BLaER1 treated with 17β-estradiol and CSF1 and Interleukin-3, amounts not matched to agents 10 nM and 100 nM (cell line): ENCODE data around the gene DOCK10.
A peak's percentile ranks its signal among the peaks of the same experiment; 100 is the strongest.

Experiments used
- H3K27ac ChIP-seq, 11 experiments: shearing (Covaris generic); formaldehyde crosslinking; 2 replicates each; pipeline ENCODE4 v1.8.1; 2022
- H3K27me3 ChIP-seq, 11 experiments: shearing (Covaris generic); formaldehyde crosslinking; 2 replicates each; pipeline ENCODE4 v1.8.1; 2022
- H3K36me3 ChIP-seq, 11 experiments: shearing (Covaris generic); formaldehyde crosslinking; 2 replicates each; pipeline ENCODE4 v1.8.1; 2022
- H3K4me1 ChIP-seq, 10 experiments: shearing (Covaris generic); formaldehyde crosslinking; 2 replicates each; pipeline ENCODE4 v1.8.1; 2022
- H3K4me2 ChIP-seq, 11 experiments: shearing (Covaris generic); formaldehyde crosslinking; 2 replicates each; pipeline ENCODE4 v1.8.1; 2022
- H3K4me3 ChIP-seq, 10 experiments: shearing (Covaris generic); formaldehyde crosslinking; 2 replicates each; pipeline ENCODE4 v1.8.1; 2022
- H3K9ac ChIP-seq, 11 experiments: shearing (Covaris generic); formaldehyde crosslinking; 2 replicates each; pipeline ENCODE4 v1.8.1; 2022
- H3K9me3 ChIP-seq, 11 experiments: shearing (Covaris generic); formaldehyde crosslinking; replicated peaks in 1 of 11; 2 replicates each; pipeline ENCODE4 v1.8.1; 2022
- H4K20me1 ChIP-seq, 11 experiments: shearing (Covaris generic); formaldehyde crosslinking; 2 replicates each; pipeline ENCODE4 v1.8.1; 2022
- Cebpa-rat ChIP-seq, 11 experiments: shearing (Covaris generic); IDR thresholded peaks; 2 replicates each; pipeline ENCODE4 v1.8.1; 2022

The DOCK10 gene

GRCh38 chr2:224887141-224887540 lies 155.1 kb downstream of the DOCK10 start:
- peaks cover 0 to 17% (median 0%) of the 10 kb centered on the region in 11 experiments; a peak in 4 of 22 replicates for H4K20me1 ChIP-seq
- H3K4me1 ChIP-seq, result peaks cover 0 to 81% (median 13%) of the 10 kb centered on the region in 10 experiments; a peak in 12 of 20 replicates
- H3K4me2 ChIP-seq, result no peak overlapping the region
- H3K36me3 ChIP-seq, result peaks cover 42 to 100% (median 96%) of the 10 kb centered on the region in 11 experiments
- H3K9me3 ChIP-seq, result peaks cover 0 to 7% (median 0%) of the 10 kb centered on the region in 11 experiments; a peak in 4 of 22 replicates
- peak overlapping the region in 3 of 11 experiments; percentile 4 to 47 (median 24); a peak in 4 of 22 replicates for H3K27ac ChIP-seq
- H3K4me3 ChIP-seq, result no peak overlapping the region
- TF ChIP-seq Cebpa-rat (IDR thresholded peaks at IDR 0.05), result no peak
- no peak overlapping the region for H3K9ac ChIP-seq
- H3K27me3 ChIP-seq, result no peaks in the 10 kb centered on the region

GRCh38 chr2:224885836-224886547 lies 156.3 kb downstream of the DOCK10 start:
- H3K9ac ChIP-seq, result no peak overlapping the region
- H3K27ac ChIP-seq, result peak overlapping the region in 3 of 11 experiments; percentile 4 to 47 (median 24); a peak in 5 of 22 replicates
- no peaks in the 10 kb centered on the region for H3K9me3 ChIP-seq
- H3K4me2 ChIP-seq, result no peak overlapping the region; a peak in 2 of 22 replicates
- peaks cover 0 to 82% (median 12%) of the 10 kb centered on the region in 10 experiments; a peak in 12 of 20 replicates for H3K4me1 ChIP-seq
- no peak for TF ChIP-seq Cebpa-rat (IDR thresholded peaks at IDR 0.05)
- H3K4me3 ChIP-seq, result no peak overlapping the region
- peaks cover 0 to 17% (median 0%) of the 10 kb centered on the region in 11 experiments; a peak in 4 of 22 replicates for H4K20me1 ChIP-seq
- H3K27me3 ChIP-seq, result no peaks in the 10 kb centered on the region
- H3K36me3 ChIP-seq, result peaks cover 53 to 100% (median 97%) of the 10 kb centered on the region in 11 experiments

- no peaks in the 10 kb centered on the region for H3K27me3 ChIP-seq
- no peak overlapping the region for H3K9ac ChIP-seq
- H3K4me2 ChIP-seq, result no peak overlapping the region
- no peak for TF ChIP-seq Cebpa-rat (IDR thresholded peaks at IDR 0.05)
- H3K4me3 ChIP-seq, result no peak overlapping the region
- peaks cover 0 to 17% (median 0%) of the 10 kb centered on the region in 11 experiments; a peak in 4 of 22 replicates for H4K20me1 ChIP-seq
- no peaks in the 10 kb centered on the region for H3K9me3 ChIP-seq
- peak overlapping the region in 4 of 11 experiments; percentile 26 to 47 (median 39); a peak in 5 of 22 replicates for H3K27ac ChIP-seq
- H3K4me1 ChIP-seq, result peaks cover 0 to 75% (median 12%) of the 10 kb centered on the region in 10 experiments; a peak in 12 of 20 replicates
- H3K36me3 ChIP-seq, result peaks cover 59 to 100% (median 97%) of the 10 kb centered on the region in 11 experiments
Measured at GRCh38 chr2:224885291-224885690, 157.0 kb downstream of the DOCK10 start.

DNA sequence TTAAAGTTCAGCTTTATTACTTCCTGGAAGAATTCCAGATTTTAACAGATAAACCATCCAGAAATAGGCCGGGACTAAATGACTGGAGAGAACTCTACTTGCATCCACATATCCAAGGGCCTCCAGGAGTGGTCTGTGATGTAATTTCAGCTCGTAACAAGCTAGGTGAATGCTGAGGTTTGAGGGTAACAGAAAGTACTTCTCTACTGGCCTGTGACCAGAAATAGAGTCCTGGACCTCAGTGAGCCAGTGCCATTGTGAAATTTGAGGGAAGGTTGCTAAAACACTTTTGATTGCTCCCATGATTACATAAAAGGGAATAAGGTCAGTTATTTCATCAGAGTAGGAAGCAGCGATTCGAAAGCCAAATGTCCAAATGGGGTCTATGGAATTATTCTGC lies 158.1 kb downstream of the DOCK10 start:
- no peak overlapping the region for H3K4me3 ChIP-seq
- H3K4me2 ChIP-seq, result peak overlapping the region in 3 of 11 experiments; percentile 3 to 67 (median 52); a peak in 4 of 22 replicates
- peaks cover 65 to 100% (median 97%) of the 10 kb centered on the region in 11 experiments for H3K36me3 ChIP-seq
- no peaks in the 10 kb centered on the region for H3K27me3 ChIP-seq
- H4K20me1 ChIP-seq, result peaks cover 0 to 17% (median 0%) of the 10 kb centered on the region in 11 experiments; a peak in 3 of 22 replicates
- TF ChIP-seq Cebpa-rat (IDR thresholded peaks at IDR 0.05), result no peak
- H3K9ac ChIP-seq, result no peak overlapping the region
- peaks cover 0 to 67% (median 12%) of the 10 kb centered on the region in 10 experiments; a peak in 12 of 20 replicates for H3K4me1 ChIP-seq
- H3K9me3 ChIP-seq, result no peaks in the 10 kb centered on the region
- H3K27ac ChIP-seq, result peak overlapping the region in 6 of 11 experiments; percentile 8 to 49 (median 39); a peak in 5 of 22 replicates

GRCh38 chr2:224883700-224884099 lies 158.6 kb downstream of the DOCK10 start:
- Histone ChIP-seq H3K4me1 (peaks cover 0 to 67% (median 12%) of the 10 kb centered on the region in 10 experiments; a peak in 14 of 20 replicates), H3K4me2 (peak overlapping the region in 4 of 11 experiments; percentile 3 to 67 (median 52); a peak in 3 of 22 replicates), H3K27ac (peak overlapping the region in 5 of 11 experiments; percentile 8 to 70 (median 49); a peak in 6 of 22 replicates), H3K9me3 (no peaks in the 10 kb centered on the region), H4K20me1 (peaks cover 0 to 17% (median 0%) of the 10 kb centered on the region in 11 experiments; a peak in 3 of 22 replicates), H3K27me3 (no peaks in the 10 kb centered on the region), H3K9ac (no peak overlapping the region), H3K36me3 (peaks cover 67 to 100% (median 97%) of the 10 kb centered on the region in 11 experiments), H3K4me3 (no peak overlapping the region)
- TF ChIP-seq Cebpa-rat (IDR thresholded peaks at IDR 0.05), result no peak

DNA sequence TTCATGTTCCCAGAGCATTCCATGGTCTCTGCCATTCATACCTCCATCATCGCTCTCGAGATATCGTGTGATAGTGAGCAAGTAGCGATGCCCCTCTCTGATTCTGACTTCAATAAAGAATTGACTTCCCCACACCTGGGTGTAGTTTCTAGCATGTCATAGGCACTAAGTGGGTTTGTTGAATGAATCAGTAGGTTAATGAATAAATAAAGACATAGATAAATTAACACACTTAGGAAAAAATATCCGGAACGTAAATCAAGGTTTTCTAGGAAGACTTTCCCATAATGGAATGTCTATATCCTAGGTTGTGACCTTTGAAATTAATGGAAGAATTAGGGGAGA lies 159.1 kb downstream of the DOCK10 start:
- peaks cover 3 to 67% (median 16%) of the 10 kb centered on the region in 10 experiments; a peak in 16 of 20 replicates for H3K4me1 ChIP-seq
- no peak for TF ChIP-seq Cebpa-rat (IDR thresholded peaks at IDR 0.05)
- peak overlapping the region in 2 of 11 experiments; percentile 13 to 29; a peak in 2 of 22 replicates for H3K9ac ChIP-seq
- H4K20me1 ChIP-seq, result peaks cover 0 to 17% (median 0%) of the 10 kb centered on the region in 11 experiments; a peak in 3 of 22 replicates
- peaks cover 73 to 100% (median 100%) of the 10 kb centered on the region in 11 experiments for H3K36me3 ChIP-seq
- no peaks in the 10 kb centered on the region for H3K27me3 ChIP-seq
- no peak overlapping the region for H3K4me3 ChIP-seq
- H3K4me2 ChIP-seq, result peak overlapping the region in 4 of 11 experiments; percentile 39 to 67 (median 52); a peak in 8 of 22 replicates
- H3K27ac ChIP-seq, result peak overlapping the region in 4 of 11 experiments; percentile 37 to 70 (median 64); a peak in 10 of 22 replicates
- no peaks in the 10 kb centered on the region; a peak in 2 of 22 replicates for H3K9me3 ChIP-seq

GRCh38 chr2:224882291-224883171 lies 159.7 kb downstream of the DOCK10 start:
- H3K27me3 ChIP-seq, result no peaks in the 10 kb centered on the region
- no peak for TF ChIP-seq Cebpa-rat (IDR thresholded peaks at IDR 0.05)
- peaks cover 4 to 66% (median 22%) of the 10 kb centered on the region in 10 experiments for H3K4me1 ChIP-seq
- no peaks in the 10 kb centered on the region; a peak in 2 of 22 replicates for H3K9me3 ChIP-seq
- H3K4me2 ChIP-seq, result peak overlapping the region in 4 of 11 experiments; percentile 39 to 67 (median 52); a peak in 9 of 22 replicates
- peaks cover 0 to 17% (median 0%) of the 10 kb centered on the region in 11 experiments; a peak in 3 of 22 replicates for H4K20me1 ChIP-seq
- H3K36me3 ChIP-seq, result peaks cover 75 to 100% (median 100%) of the 10 kb centered on the region in 11 experiments
- no peak overlapping the region for H3K4me3 ChIP-seq
- peak overlapping the region in 2 of 11 experiments; percentile 13 to 29; a peak in 4 of 22 replicates for H3K9ac ChIP-seq
- H3K27ac ChIP-seq, result peak overlapping the region in 5 of 11 experiments; percentile 2 to 70 (median 62); a peak in 10 of 22 replicates

- no peak overlapping the region for H3K4me3 ChIP-seq
- H3K9ac ChIP-seq, result no peak overlapping the region
- no peak for TF ChIP-seq Cebpa-rat (IDR thresholded peaks at IDR 0.05)
- H3K27me3 ChIP-seq, result no peaks in the 10 kb centered on the region
- H3K36me3 ChIP-seq, result peaks cover 72 to 100% (median 100%) of the 10 kb centered on the region in 11 experiments
- H4K20me1 ChIP-seq, result peaks cover 0 to 11% (median 0%) of the 10 kb centered on the region in 11 experiments; a peak in 3 of 22 replicates
- H3K9me3 ChIP-seq, result no peaks in the 10 kb centered on the region; a peak in 2 of 22 replicates
- H3K27ac ChIP-seq, result peak overlapping the region in 5 of 11 experiments; percentile 2 to 70 (median 62); a peak in 7 of 22 replicates
- H3K4me1 ChIP-seq, result peaks cover 11 to 66% (median 29%) of the 10 kb centered on the region in 10 experiments
- peak overlapping the region in 3 of 11 experiments; percentile 16 to 67 (median 47); a peak in 5 of 22 replicates for H3K4me2 ChIP-seq
Measured at GRCh38 chr2:224881846-224882245, 160.4 kb downstream of the DOCK10 start.
